ENCODE data around the gene FRZB. TPM values are rescaled to one million over a fixed set of nuclear protein-coding genes. Genes with fewer than 3 reads are reported as not detected.

The FRZB gene
- total RNA-seq, 2 donors from 2014 or later = 1.8 to 2.4 TPM

DNA sequence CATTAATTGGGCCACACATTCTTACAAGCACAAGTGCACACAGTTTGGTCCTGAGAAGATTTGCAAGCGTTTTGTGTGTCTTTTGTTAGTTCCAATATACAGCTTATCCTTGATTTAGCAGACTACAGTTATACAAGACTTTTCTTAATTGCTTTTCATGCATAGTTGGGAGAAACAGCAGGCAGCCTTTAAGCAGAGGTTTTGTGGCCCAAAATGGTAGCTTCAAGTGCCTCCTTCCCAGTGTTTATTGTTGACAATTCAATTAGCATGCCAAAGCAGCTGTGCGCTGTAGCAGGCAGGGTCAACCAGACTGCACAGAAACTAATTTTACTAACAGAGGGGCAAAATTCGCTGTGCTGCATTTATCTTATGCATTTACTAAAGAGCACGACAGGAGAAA is 47.5 kb downstream of the FRZB start:
- Histone ChIP-seq H3K4me1 (peaks cover 0 to 7% of the 10 kb centered on the region in 2 donors), H3K27me3 (no peaks in the 10 kb centered on the region), H3K36me3 (no peaks in the 10 kb centered on the region), H3K9me3 (no peaks in the 10 kb centered on the region), H3K4me3 (no peak overlapping the region), H3K27ac (no peak overlapping the region)
- DNase-seq (ENCODE audit: low spot score) = no peak
- TF ChIP-seq, protein P1, sequence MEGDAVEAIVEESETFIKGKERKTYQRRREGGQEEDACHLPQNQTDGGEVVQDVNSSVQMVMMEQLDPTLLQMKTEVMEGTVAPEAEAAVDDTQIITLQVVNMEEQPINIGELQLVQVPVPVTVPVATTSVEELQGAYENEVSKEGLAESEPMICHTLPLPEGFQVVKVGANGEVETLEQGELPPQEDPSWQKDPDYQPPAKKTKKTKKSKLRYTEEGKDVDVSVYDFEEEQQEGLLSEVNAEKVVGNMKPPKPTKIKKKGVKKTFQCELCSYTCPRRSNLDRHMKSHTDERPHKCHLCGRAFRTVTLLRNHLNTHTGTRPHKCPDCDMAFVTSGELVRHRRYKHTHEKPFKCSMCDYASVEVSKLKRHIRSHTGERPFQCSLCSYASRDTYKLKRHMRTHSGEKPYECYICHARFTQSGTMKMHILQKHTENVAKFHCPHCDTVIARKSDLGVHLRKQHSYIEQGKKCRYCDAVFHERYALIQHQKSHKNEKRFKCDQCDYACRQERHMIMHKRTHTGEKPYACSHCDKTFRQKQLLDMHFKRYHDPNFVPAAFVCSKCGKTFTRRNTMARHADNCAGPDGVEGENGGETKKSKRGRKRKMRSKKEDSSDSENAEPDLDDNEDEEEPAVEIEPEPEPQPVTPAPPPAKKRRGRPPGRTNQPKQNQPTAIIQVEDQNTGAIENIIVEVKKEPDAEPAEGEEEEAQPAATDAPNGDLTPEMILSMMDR (IDR thresholded peaks at IDR 0.05) = no peak

DNA sequence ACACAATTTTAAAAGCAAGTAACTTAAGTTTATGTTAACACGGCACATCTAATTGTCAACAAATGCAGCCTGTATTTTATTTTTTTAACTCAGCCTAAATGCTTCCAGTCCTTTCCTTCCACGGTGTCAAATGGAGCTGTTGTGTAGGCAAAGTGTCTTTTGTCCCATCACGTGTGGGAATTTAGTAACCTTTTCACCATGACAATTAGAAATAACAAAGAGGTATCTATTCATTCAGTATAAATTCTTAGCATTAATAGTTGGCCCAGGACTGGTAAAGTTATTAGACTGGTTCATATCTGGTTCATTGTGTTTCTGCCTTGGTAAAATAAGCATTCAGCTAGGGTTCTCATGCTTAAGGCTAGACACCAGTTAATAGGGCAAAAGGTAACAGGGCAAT is 47.9 kb downstream of the FRZB start:
- no peaks in the 10 kb centered on the region for H3K27me3 ChIP-seq
- H3K36me3 ChIP-seq = no peaks in the 10 kb centered on the region
- H3K4me1 ChIP-seq = peaks cover 0 to 7% of the 10 kb centered on the region in 2 donors
- no peak overlapping the region for H3K27ac ChIP-seq
- no peaks in the 10 kb centered on the region for H3K9me3 ChIP-seq
- no peak overlapping the region for H3K4me3 ChIP-seq
- TF ChIP-seq, protein P1 (IDR thresholded peaks at IDR 0.05) = no peak
- DNase-seq (ENCODE audit: low spot score) = no peak

DNA sequence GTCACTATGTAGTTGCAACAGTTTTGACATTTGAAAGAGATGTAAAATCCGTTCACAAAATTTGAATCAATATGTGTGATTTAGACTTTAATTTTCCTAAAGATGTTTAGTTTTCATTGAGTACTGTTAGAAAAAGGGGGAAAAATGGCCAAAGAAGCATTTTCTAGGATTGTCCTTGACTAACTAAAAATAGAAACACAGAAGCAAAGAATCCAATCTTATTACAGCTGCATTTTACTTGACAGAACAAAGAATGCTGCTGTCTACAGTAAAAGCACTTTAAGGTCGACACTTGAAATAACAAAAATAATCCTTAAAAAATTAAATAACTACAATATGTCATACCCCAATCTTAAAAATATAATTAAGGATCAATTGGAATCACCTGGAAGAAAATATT is 48.9 kb downstream of the FRZB start:
- TF ChIP-seq, protein P1 (IDR thresholded peaks at IDR 0.05) = no peak
- DNase-seq (ENCODE audit: low spot score) = no peak
- no peak overlapping the region for H3K4me3 ChIP-seq
- no peak overlapping the region for H3K27ac ChIP-seq
- H3K36me3 ChIP-seq = no peaks in the 10 kb centered on the region
- H3K9me3 ChIP-seq = no peaks in the 10 kb centered on the region
- H3K27me3 ChIP-seq = no peaks in the 10 kb centered on the region
- H3K4me1 ChIP-seq = peaks cover 0 to 7% of the 10 kb centered on the region in 2 donors

DNA sequence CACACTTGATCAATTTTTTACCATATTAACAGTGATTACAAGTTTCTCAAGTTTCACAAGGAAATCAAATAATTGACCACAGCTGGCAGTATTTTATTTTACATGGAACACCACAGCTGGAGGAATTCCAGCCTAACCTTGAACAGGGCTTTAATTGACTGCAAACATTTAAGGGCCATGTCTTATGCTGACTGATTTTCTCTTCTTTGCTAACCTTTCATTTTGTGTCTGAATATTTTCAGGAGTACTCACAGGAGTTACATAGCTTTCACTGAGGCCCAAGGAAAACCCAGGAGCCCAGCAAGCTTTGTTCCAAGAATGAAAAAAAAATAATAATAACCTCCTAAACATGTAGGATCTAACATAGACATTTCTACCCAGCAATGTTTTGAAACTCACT is 49.6 kb downstream of the FRZB start:
- Histone ChIP-seq H3K4me3 (no peak overlapping the region), H3K9me3 (no peaks in the 10 kb centered on the region), H3K27ac (no peak overlapping the region), H3K36me3 (no peaks in the 10 kb centered on the region), H3K4me1 (peaks cover 0 to 7% of the 10 kb centered on the region in 2 donors), H3K27me3 (no peaks in the 10 kb centered on the region)
- TF ChIP-seq, protein P1 (IDR thresholded peaks at IDR 0.05) = no peak
- no peak for DNase-seq (ENCODE audit: low spot score)

DNA sequence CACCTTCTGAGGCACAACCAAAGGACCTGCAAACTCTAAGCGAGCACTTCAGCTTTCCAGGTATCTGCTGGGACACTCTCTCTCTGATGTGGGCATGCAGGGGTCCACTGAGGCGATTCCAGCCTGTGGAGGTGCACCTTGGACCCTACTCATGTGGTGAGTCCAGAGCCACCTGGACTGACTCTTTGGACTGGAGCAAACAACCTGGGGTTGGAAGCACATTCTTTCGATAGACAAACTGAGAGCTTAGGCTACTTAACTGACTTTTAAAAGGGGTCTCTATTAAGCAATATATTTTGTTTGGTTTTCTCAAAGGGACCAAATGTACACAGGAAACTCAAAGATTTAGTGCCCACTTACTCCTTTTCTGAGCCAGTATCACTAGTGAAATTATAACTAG is 51.6 kb downstream of the FRZB start:
- no peak for DNase-seq (ENCODE audit: low spot score)
- Histone ChIP-seq H3K9me3 (no peaks in the 10 kb centered on the region), H3K27me3 (no peaks in the 10 kb centered on the region), H3K36me3 (no peaks in the 10 kb centered on the region), H3K4me3 (no peak overlapping the region), H3K4me1 (peaks cover 0 to 7% of the 10 kb centered on the region in 2 donors), H3K27ac (no peak overlapping the region)
- TF ChIP-seq, protein P1 (IDR thresholded peaks at IDR 0.05) = no peak

DNA sequence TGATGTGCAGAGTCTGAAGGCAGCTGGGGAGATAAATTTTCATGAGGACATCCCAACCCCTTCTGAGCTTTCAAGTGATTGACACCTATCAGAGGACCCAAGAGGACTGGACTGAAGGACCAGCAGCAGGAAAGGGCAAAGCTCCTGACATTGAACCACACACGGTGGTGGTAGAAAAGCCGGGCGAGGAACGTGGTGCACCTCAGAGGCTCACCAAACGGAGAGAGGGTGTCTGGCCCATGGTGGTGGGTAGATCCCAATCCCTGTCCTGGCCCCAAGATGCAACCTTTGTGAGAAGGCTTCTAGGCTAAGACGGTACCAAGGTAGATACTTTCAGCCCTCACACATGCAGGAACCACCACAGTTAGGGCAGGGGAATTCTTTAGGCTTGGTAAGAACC is 52.1 kb downstream of the FRZB start:
- H3K36me3 ChIP-seq = no peaks in the 10 kb centered on the region
- no peak overlapping the region for H3K27ac ChIP-seq
- TF ChIP-seq, protein P1 (IDR thresholded peaks at IDR 0.05) = no peak
- H3K4me1 ChIP-seq = peaks cover 0 to 7% of the 10 kb centered on the region in 2 donors
- no peak for DNase-seq (ENCODE audit: low spot score)
- H3K27me3 ChIP-seq = no peaks in the 10 kb centered on the region
- no peak overlapping the region for H3K4me3 ChIP-seq
- H3K9me3 ChIP-seq = no peaks in the 10 kb centered on the region

Measured in right atrium auricular region (tissue), 2 donors.